RPMI7951 (cell line): ENCODE measurements around the gene C16orf74. TPM values are rescaled to one million over a fixed set of nuclear protein-coding genes. Genes with fewer than 3 reads are reported as not detected.

ENCODE experiments used
- DNase-seq: peaks from one replicate; pipeline ENCODE4 v3.0.0-alpha.2; 2012; ENCODE audit warnings: low read depth
- total RNA-seq: library from RNA; depleted of rRNA; stranded (reverse); fragments of >200 nt; shearing (Covaris generic); gene quantifications from 2 replicates; pipeline ENCODE4 v1.2.3, GENCODE V29; 2014

Gene C16orf74
- total RNA-seq, 1 experiment from 2014 or later, result 6.2 TPM

- DNase-seq, result no peak
Observed at GRCh38 chr16:85718682-85719081, 32.2 kb downstream of the C16orf74 start.

GRCh38 chr16:85718153-85718477 lies 32.8 kb downstream of the C16orf74 start:
- DNase-seq, result no peak

- DNase-seq, result peak; percentile 50
Observed at GRCh38 chr16:85717393-85718152, 33.3 kb downstream of the C16orf74 start.

- DNase-seq, result peak; percentile 25
Observed at GRCh38 chr16:85716680-85717038, 34.2 kb downstream of the C16orf74 start.

- DNase-seq, result no peak
Observed at GRCh38 chr16:85716022-85716679, 34.7 kb downstream of the C16orf74 start.

- DNase-seq, result peak; percentile 60
Observed at GRCh38 chr16:85715169-85716021, 35.5 kb downstream of the C16orf74 start.

- DNase-seq, result no peak
Observed at GRCh38 chr16:85712801-85713200, 38.1 kb downstream of the C16orf74 start.

GRCh38 chr16:85711982-85712587 lies 38.8 kb downstream of the C16orf74 start:
- no peak for DNase-seq

GRCh38 chr16:85710732-85711131 lies 40.2 kb downstream of the C16orf74 start:
- DNase-seq, result no peak

- no peak for DNase-seq
Observed at GRCh38 chr16:85709766-85710585, 40.9 kb downstream of the C16orf74 start.

GRCh38 chr16:85708338-85708737 lies 42.6 kb downstream of the C16orf74 start:
- no peak for DNase-seq

- no peak for DNase-seq
Observed at GRCh38 chr16:85707528-85708095, 43.3 kb downstream of the C16orf74 start.

GRCh38 chr16:85706449-85707034 lies 44.4 kb downstream of the C16orf74 start:
- DNase-seq, result no peak

- no peak for DNase-seq
Observed at GRCh38 chr16:85704900-85705846, 45.7 kb downstream of the C16orf74 start.

GRCh38 chr16:85704011-85704410 lies 46.9 kb downstream of the C16orf74 start:
- DNase-seq, result no peak

- no peak for DNase-seq
Observed at GRCh38 chr16:85699628-85700027, 51.3 kb downstream of the C16orf74 start.

- DNase-seq, result no peak
Observed at GRCh38 chr16:85698935-85699558, 51.8 kb downstream of the C16orf74 start.

GRCh38 chr16:85698459-85698891 lies 52.4 kb downstream of the C16orf74 start:
- DNase-seq, result no peak

- no peak for DNase-seq
Observed at GRCh38 chr16:85697431-85697830, 53.5 kb downstream of the C16orf74 start.
